Stomach smooth muscle (tissue), 2 donors: ENCODE measurements around the gene SGIP1.

ENCODE experiments used
- H3K27ac ChIP-seq: one replicate; pipeline ENCODE4 v1.7.0; 2013; ENCODE audit warnings: mild to moderate bottlenecking, low read length, inconsistent platforms
- H3K27me3 ChIP-seq, 2 donors: one replicate each; pipeline ENCODE4 v1.7.0; 2013; ENCODE audit warnings: low read length in 2 of 2; ENCODE audit not compliant: insufficient read depth in 2 of 2, control insufficient read depth in 1 of 2
- H3K36me3 ChIP-seq, 2 donors: one replicate each; pipeline ENCODE4 v1.7.0; 2013; ENCODE audit warnings: low read length in 2 of 2; ENCODE audit not compliant: control insufficient read depth in 2 of 2, insufficient read depth in 2 of 2
- H3K4me1 ChIP-seq: one replicate; pipeline ENCODE4 v1.7.0; 2013; ENCODE audit warnings: low read length; ENCODE audit not compliant: control insufficient read depth, insufficient read depth
- H3K4me3 ChIP-seq, 2 donors: one replicate each; pipeline ENCODE4 v1.7.0; 2013; ENCODE audit warnings: low read length in 2 of 2
- H3K9ac ChIP-seq, 2 donors: one replicate each; pipeline ENCODE4 v1.7.0; 2013; ENCODE audit warnings: low read length in 2 of 2, mild to moderate bottlenecking in 1 of 2
- H3K9me3 ChIP-seq, 2 donors: one replicate each; pipeline ENCODE4 v1.7.0; 2013; ENCODE audit warnings: low read length in 2 of 2; ENCODE audit not compliant: control insufficient read depth in 2 of 2
- donor health status: healthy.
- donor health status: Pancreatic carcinoma.

SGIP1 gene

GRCh38 chr1:66633159-66633558 lies 99.2 kb downstream of the SGIP1 start:
- no peaks in the 10 kb centered on the region for H3K36me3 ChIP-seq

GRCh38 chr1:66637146-66637545 lies 103.2 kb downstream of the SGIP1 start:
- no peak overlapping the region for H3K4me3 ChIP-seq
- H3K27me3 ChIP-seq: no peaks in the 10 kb centered on the region
- no peaks in the 10 kb centered on the region for H3K36me3 ChIP-seq
- no peaks in the 10 kb centered on the region for H3K4me1 ChIP-seq
- no peak overlapping the region for H3K9ac ChIP-seq
- no peaks in the 10 kb centered on the region for H3K9me3 ChIP-seq
- H3K27ac ChIP-seq: no peak overlapping the region

More at GRCh38 chr1:66633159-66633558, 99.2 kb downstream of the SGIP1 start:
- no peak overlapping the region for H3K27ac ChIP-seq
- H3K27me3 ChIP-seq: no peaks in the 10 kb centered on the region
- H3K4me1 ChIP-seq: no peaks in the 10 kb centered on the region
- H3K9me3 ChIP-seq: no peaks in the 10 kb centered on the region
- H3K4me3 ChIP-seq: no peak overlapping the region
- no peak overlapping the region for H3K9ac ChIP-seq

GRCh38 chr1:66641891-66642473 lies 108.0 kb downstream of the SGIP1 start:
- Histone ChIP-seq H3K9me3 (no peaks in the 10 kb centered on the region), H3K9ac (no peak overlapping the region), H3K4me3 (no peak overlapping the region), H3K27ac (no peak overlapping the region), H3K27me3 (no peaks in the 10 kb centered on the region), H3K4me1 (no peaks in the 10 kb centered on the region), H3K36me3 (no peaks in the 10 kb centered on the region)

GRCh38 chr1:66642992-66643391 lies 109.0 kb downstream of the SGIP1 start:
- Histone ChIP-seq H3K4me1 (no peaks in the 10 kb centered on the region), H3K27ac (no peak overlapping the region), H3K36me3 (peaks cover 0 to 3% of the 10 kb centered on the region in 2 donors), H3K4me3 (no peak overlapping the region), H3K9me3 (no peaks in the 10 kb centered on the region), H3K27me3 (no peaks in the 10 kb centered on the region), H3K9ac (no peak overlapping the region)

DNA sequence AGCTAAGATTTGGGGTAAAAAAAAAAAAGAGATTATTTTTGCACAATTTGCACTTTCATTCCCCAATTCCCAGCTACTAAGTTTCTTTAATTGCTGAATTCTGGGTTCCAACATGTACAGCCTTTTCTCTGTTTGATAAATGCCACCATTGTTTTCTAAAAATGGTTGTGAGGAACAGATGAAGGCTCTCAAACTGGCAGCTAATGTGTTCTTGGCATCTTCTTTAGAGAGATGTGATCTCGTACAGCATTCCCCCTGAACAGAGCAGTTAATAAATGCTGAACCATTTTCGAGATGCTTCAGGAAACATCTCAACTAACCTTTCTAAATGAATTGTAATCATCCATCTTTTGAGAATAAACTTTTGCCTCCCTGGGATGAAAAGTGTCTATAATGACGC lies 110.4 kb downstream of the SGIP1 start:
- peaks cover 0 to 4% of the 10 kb centered on the region in 2 donors for H3K36me3 ChIP-seq
- H3K9me3 ChIP-seq: no peaks in the 10 kb centered on the region
- H3K4me3 ChIP-seq: no peak overlapping the region
- H3K4me1 ChIP-seq: no peaks in the 10 kb centered on the region
- no peak overlapping the region for H3K27ac ChIP-seq
- H3K27me3 ChIP-seq: no peaks in the 10 kb centered on the region
- no peak overlapping the region for H3K9ac ChIP-seq

- Histone ChIP-seq H3K4me1 (no peaks in the 10 kb centered on the region), H3K27ac (no peak overlapping the region), H3K36me3 (peaks cover 0 to 4% of the 10 kb centered on the region in 2 donors), H3K27me3 (no peaks in the 10 kb centered on the region), H3K9me3 (no peaks in the 10 kb centered on the region), H3K4me3 (no peak overlapping the region), H3K9ac (no peak overlapping the region)
Observed at GRCh38 chr1:66648901-66649595, 115.1 kb downstream of the SGIP1 start.

DNA sequence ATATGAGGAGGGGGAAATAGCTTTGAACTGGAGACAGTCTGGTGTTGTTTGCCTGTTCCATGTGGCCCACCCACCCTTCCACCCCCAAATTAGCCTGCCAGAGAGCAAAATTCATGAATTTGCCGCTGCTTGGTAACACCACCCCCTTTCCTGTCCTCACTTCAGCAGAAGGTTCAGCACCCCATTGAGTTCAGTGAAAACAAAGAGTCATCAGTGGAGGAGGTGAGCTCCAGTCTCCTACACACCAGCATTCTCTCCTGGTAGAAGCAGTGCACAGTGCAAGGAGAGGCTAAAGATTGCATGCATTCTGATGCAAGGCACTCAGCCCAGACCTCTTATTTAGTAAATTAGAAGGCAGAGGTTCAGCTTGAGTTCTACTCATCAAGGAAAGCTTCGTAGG lies 118.6 kb downstream of the SGIP1 start:
- Histone ChIP-seq H3K27me3 (no peaks in the 10 kb centered on the region), H3K4me3 (no peak overlapping the region), H3K27ac (no peak overlapping the region), H3K9ac (no peak overlapping the region), H3K36me3 (peaks cover 0 to 2% of the 10 kb centered on the region in 2 donors), H3K9me3 (no peaks in the 10 kb centered on the region), H3K4me1 (no peaks in the 10 kb centered on the region)

DNA sequence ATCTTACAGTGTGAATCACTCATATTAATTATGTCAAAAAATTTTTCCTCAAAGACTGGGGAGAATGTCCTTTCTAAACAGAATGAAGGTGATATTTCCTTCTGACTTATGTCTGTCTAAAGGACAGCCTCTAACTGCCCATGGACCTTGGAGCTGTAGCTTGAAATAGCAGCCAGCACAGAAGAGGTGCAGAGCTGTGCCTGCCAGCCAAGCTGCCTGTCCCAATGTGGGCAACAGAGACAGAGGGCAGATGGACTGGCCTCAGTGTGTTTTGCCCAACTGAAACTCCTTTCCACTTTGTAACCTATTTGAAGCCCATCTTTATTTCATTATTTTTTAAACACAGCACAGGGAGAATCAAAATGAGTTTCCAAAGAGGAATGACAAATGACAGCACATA lies 120.7 kb downstream of the SGIP1 start:
- Histone ChIP-seq H3K36me3 (no peaks in the 10 kb centered on the region), H3K4me1 (no peaks in the 10 kb centered on the region), H3K9me3 (no peaks in the 10 kb centered on the region), H3K27me3 (no peaks in the 10 kb centered on the region), H3K9ac (no peak overlapping the region), H3K27ac (no peak overlapping the region), H3K4me3 (no peak overlapping the region)

- H3K27ac ChIP-seq: no peak overlapping the region
- no peak overlapping the region for H3K9ac ChIP-seq
- H3K4me3 ChIP-seq: no peak overlapping the region
- no peaks in the 10 kb centered on the region for H3K9me3 ChIP-seq
- H3K27me3 ChIP-seq: no peaks in the 10 kb centered on the region
- H3K4me1 ChIP-seq: no peaks in the 10 kb centered on the region
- H3K36me3 ChIP-seq: peaks cover 0 to 2% of the 10 kb centered on the region in 2 donors
Observed at GRCh38 chr1:66671455-66671854, 137.5 kb downstream of the SGIP1 start.

DNA sequence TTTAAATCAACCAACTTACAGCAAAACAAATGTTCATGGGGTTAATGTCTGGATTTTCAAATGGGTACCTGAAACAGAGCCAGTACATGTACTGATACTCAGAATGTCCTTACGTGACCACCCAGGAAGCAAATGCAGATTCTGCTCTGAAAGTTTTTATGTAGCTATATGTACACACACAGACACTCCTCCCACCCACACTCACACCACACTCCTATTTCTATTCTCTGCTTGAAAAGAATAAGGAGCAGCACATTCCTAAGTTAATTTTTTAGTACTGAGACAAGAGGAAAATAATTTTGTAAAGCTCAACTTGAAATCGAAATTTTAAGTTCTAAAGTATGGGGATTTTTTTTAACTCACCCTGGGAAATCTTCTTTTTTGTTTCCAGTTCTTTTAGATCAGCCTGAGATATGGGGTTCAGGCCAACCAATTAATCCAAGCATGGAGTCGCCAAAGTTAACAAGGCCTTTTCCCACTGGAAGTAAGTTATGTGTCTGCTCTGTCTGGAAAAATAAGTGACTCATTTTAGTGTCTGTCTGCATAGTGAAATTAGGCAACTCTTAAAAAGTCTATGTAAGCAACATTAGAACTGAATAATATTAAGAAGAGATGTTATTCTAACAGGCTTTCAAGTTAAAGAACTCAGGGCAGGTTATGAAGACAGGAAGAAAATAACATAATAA lies 142.8 kb downstream of the SGIP1 start:
- Histone ChIP-seq H3K27me3 (no peaks in the 10 kb centered on the region), H3K4me1 (no peaks in the 10 kb centered on the region), H3K9me3 (no peaks in the 10 kb centered on the region), H3K27ac (no peak overlapping the region), H3K9ac (no peak overlapping the region), H3K4me3 (no peak overlapping the region), H3K36me3 (peaks cover 0 to 2% of the 10 kb centered on the region in 2 donors)

- Histone ChIP-seq H3K27me3 (no peaks in the 10 kb centered on the region), H3K4me1 (no peaks in the 10 kb centered on the region), H3K4me3 (no peak overlapping the region), H3K36me3 (peaks cover 0 to 2% of the 10 kb centered on the region in 2 donors), H3K27ac (no peak overlapping the region), H3K9ac (no peak overlapping the region), H3K9me3 (no peaks in the 10 kb centered on the region)
Observed at GRCh38 chr1:66678146-66678545, 144.2 kb downstream of the SGIP1 start.
